Measurements from ENCODE around the gene PAK5. TPM values are rescaled to one million over a fixed set of nuclear protein-coding genes. Genes with fewer than 3 reads are reported as not detected.
A peak's percentile ranks its signal among the peaks of the same experiment; 100 is the strongest.

The PAK5 gene
- total and polyA plus RNA-seq, 2 of the 13 experiments (the other 11 are each of a cell fraction or from before 2014, with no cell fraction given), result not detected

DNA sequence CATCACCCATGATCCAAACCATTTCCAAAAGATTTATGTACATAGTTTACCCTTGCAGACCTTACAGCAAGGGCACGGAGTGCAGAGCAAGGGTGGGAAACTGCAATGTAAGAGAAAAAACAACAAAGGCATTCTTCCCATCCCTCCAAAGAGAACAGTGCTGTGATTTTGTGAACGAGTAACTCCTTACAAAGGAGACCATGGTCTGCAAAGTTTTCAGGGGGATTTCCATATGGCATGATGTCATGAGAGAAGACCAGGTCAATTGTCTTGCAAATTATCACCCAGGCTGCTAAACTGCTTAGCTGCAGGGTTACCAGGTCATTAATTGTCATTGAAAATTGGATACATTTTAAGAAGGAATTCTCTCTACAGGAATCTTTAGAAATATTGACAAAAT lies 266.2 kb downstream of the PAK5 start:
- WGBS (ENCODE audit: low lambda C conversion rate), result 2% methylated on average over 2 of the region's 2 CpGs
- ATAC-seq (no peak), DNase-seq (ENCODE audit: low spot score) (no peak), FAIRE-seq (no peak)
- no peak overlapping the region for H3K9ac ChIP-seq (ENCODE audit: insufficient read depth, low read depth, low read length)
- H3K79me2 ChIP-seq (ENCODE audit: insufficient read depth, low read length), result no peaks in the 10 kb centered on the region
- in situ Hi-C loops (cut with HindIII; ENCODE audit: extremely low pct_ligation_motif_present, low pct_unique_long_range_greater_than_20kb) (no loop called here), intact Hi-C loops (cut with micrococcal nuclease; ENCODE audit: unreplicated experiment) (no loop called here)
- POLR2A ChIA-PET, result no interaction called here
- no peak overlapping the region for H3K27ac ChIP-seq (ENCODE audit: extremely low read length, insufficient read depth, low read length)
- H3K27me3 ChIP-seq (ENCODE audit: control insufficient read depth in 1 of 2, insufficient read depth in 2 of 2, low read length in 2 of 2), result no peaks in the 10 kb centered on the region
- peak; percentile 68 for TF ChIP-seq ATF7 (IDR thresholded peaks at IDR 0.05)
- no peak for TF ChIP-seq ATF7 (CRISPR knock-in tag; IDR thresholded peaks at IDR 0.05)
- TF ChIP-seq PITX1 (CRISPR knock-in tag; IDR thresholded peaks at IDR 0.05), result no peak
- H3K4me1 ChIP-seq (ENCODE audit: insufficient read depth, low read length), result no peaks in the 10 kb centered on the region
- BruUV-seq (replicated peaks), result no TSS peak
- H3K36me3 ChIP-seq (replicated peaks in 1 of 2; ENCODE audit: control insufficient read depth in 1 of 2, insufficient read depth in 2 of 2, low read length in 2 of 2), result no peaks in the 10 kb centered on the region
- CTCF ChIA-PET (ENCODE audit: low intra/inter-chr PET ratio, low total read pairs), result no interaction called here
- H3K4me3 ChIP-seq (replicated peaks in 1 of 3; ENCODE audit: insufficient read depth in 1 of 3, low read depth in 2 of 3, low read length in 3 of 3), result no peak overlapping the region
- H3K4me2 ChIP-seq (ENCODE audit: low read depth, low read length), result no peak overlapping the region
- no peaks in the 10 kb centered on the region for H4K20me1 ChIP-seq (ENCODE audit: insufficient read depth, low read length)
- H3K9me3 ChIP-seq (ENCODE audit: low read length), result no peaks in the 10 kb centered on the region
- no peak overlapping the region for H2AFZ ChIP-seq (ENCODE audit: low read length)

DNA sequence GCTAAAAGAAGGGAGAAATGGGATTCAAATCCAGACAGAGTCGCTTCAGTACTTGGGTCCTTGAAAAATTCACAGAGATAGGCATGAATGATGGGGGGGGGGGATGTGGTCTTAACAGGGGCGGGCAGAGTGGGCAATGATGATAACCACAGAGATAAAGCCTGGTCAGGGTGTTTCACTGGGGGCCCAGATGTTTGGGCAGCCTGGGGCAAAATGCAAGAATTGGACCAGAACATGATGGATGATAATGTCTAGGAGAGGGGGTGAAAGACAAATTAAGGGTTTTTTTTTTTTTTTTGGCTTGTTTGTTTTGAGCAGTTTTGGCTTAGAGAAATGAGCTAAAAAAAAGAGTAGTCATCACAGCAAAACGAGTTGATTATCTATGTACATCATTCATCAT lies 267.1 kb downstream of the PAK5 start:
- ChIA-PET CTCF (ENCODE audit: low intra/inter-chr PET ratio, low total read pairs) (no interaction called here), POLR2A (no interaction called here)
- TF ChIP-seq, protein P1, sequence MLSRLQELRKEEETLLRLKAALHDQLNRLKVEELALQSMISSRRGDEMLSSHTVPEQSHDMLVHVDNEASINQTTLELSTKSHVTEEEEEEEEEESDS (CRISPR knock-in tag; IDR thresholded peaks at IDR 0.05; ENCODE audit: borderline replicate concordance), result no peak
- no peak for TF ChIP-seq ZNF382 (CRISPR knock-in tag; IDR thresholded peaks at IDR 0.05; ENCODE audit: borderline replicate concordance)
- TF ChIP-seq, protein P2, sequence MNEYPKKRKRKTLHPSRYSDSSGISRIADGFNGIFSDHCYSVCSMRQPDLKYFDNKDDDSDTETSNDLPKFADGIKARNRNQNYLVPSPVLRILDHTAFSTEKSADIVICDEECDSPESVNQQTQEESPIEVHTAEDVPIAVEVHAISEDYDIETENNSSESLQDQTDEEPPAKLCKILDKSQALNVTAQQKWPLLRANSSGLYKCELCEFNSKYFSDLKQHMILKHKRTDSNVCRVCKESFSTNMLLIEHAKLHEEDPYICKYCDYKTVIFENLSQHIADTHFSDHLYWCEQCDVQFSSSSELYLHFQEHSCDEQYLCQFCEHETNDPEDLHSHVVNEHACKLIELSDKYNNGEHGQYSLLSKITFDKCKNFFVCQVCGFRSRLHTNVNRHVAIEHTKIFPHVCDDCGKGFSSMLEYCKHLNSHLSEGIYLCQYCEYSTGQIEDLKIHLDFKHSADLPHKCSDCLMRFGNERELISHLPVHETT (CRISPR knock-in tag; conservative IDR thresholded peaks at IDR 0.05), result no peak
- TF ChIP-seq, protein P3, sequence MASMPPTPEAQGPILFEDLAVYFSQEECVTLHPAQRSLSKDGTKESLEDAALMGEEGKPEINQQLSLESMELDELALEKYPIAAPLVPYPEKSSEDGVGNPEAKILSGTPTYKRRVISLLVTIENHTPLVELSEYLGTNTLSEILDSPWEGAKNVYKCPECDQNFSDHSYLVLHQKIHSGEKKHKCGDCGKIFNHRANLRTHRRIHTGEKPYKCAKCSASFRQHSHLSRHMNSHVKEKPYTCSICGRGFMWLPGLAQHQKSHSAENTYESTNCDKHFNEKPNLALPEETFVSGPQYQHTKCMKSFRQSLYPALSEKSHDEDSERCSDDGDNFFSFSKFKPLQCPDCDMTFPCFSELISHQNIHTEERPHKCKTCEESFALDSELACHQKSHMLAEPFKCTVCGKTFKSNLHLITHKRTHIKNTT (CRISPR knock-in tag; IDR thresholded peaks at IDR 0.05), result no peak
- FAIRE-seq, result no peak
- intact Hi-C loops (cut with micrococcal nuclease; ENCODE audit: unreplicated experiment), result no loop called here
- Histone ChIP-seq H3K4me3 (replicated peaks in 1 of 3; ENCODE audit: insufficient read depth in 1 of 3, low read depth in 2 of 3, low read length in 3 of 3) (no peak overlapping the region), H3K27ac (ENCODE audit: extremely low read length, insufficient read depth, low read length) (no peak overlapping the region), H2AFZ (ENCODE audit: low read length) (no peak overlapping the region), H3K4me1 (ENCODE audit: insufficient read depth, low read length) (no peaks in the 10 kb centered on the region), H4K20me1 (ENCODE audit: insufficient read depth, low read length) (no peaks in the 10 kb centered on the region), H3K9me3 (ENCODE audit: low read length) (no peaks in the 10 kb centered on the region), H3K9ac (ENCODE audit: insufficient read depth, low read depth, low read length) (no peak overlapping the region), H3K27me3 (ENCODE audit: control insufficient read depth in 1 of 2, insufficient read depth in 2 of 2, low read length in 2 of 2) (no peaks in the 10 kb centered on the region), H3K79me2 (ENCODE audit: insufficient read depth, low read length) (no peaks in the 10 kb centered on the region), H3K4me2 (ENCODE audit: low read depth, low read length) (no peak overlapping the region), H3K36me3 (replicated peaks in 1 of 2; ENCODE audit: control insufficient read depth in 1 of 2, insufficient read depth in 2 of 2, low read length in 2 of 2) (no peaks in the 10 kb centered on the region)
- ATAC-seq, result no peak
- BruUV-seq (replicated peaks), result no TSS peak
- in situ Hi-C loops (cut with HindIII; ENCODE audit: extremely low pct_ligation_motif_present, low pct_unique_long_range_greater_than_20kb), result no loop called here
- WGBS (ENCODE audit: low lambda C conversion rate), result under 1% methylated on average over 3 of the region's 3 CpGs
- no peak for DNase-seq (ENCODE audit: low spot score)
